ENCODE measurements around the gene NDOR1. TPM values are rescaled to one million over a fixed set of nuclear protein-coding genes. Genes with fewer than 3 reads are reported as not detected.
A peak's percentile ranks its signal among the peaks of the same experiment; 100 is the strongest.

The NDOR1 gene
- total RNA-seq, 1 experiment from 2014 or later = 14.3 TPM

- DNase-seq (ENCODE audit: low read depth) = no peak
Measured at GRCh38 chr9:137198902-137199283, 6.6 kb upstream of the NDOR1 start.

DNA sequence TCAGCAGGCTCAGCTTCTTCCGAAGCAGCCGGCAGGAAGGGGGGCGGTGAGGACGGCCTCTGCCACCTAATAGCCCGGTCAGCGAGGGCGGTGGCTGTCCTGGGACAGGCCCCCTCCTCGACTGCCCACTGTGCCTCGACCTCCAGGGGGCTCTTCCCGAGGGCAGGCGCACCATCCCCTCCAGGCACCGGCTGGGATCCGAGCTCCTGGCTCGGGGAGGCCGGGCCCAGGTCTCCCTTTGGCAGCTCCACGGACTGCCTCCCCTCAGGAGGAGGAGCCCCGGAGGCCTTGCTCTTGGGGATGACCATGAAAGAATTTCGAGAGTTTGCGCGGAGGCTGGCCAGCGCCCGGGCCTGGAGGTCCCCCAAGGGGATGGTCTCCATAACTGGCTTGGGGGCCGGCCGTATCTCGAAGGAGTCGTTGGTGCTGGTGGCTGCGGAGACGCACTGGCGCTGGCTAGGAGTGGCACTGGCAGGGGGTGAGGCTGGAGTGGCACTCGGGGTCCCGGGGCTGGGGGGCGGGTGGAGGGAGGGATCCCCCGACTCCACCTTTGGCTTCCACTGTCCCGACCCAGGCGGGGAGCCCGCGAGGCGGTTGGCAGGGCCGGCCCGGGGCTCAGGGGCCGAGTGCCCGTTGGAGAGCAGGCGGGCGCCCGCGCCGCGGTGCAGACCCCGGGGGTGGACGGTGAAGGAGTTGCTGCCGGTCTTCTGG lies 5.9 kb upstream of the NDOR1 start:
- DNase-seq (ENCODE audit: low read depth) = no peak

GRCh38 chr9:137200311-137201204 lies 4.9 kb upstream of the NDOR1 start, which contains the start of gene TPRN:
Gene TPRN, minus strand, starts transcription at chr9:137200741. Its CDS starts 30 bp downstream, at chr9:137200711.
- peak; percentile 100 for DNase-seq (ENCODE audit: low read depth)

DNA sequence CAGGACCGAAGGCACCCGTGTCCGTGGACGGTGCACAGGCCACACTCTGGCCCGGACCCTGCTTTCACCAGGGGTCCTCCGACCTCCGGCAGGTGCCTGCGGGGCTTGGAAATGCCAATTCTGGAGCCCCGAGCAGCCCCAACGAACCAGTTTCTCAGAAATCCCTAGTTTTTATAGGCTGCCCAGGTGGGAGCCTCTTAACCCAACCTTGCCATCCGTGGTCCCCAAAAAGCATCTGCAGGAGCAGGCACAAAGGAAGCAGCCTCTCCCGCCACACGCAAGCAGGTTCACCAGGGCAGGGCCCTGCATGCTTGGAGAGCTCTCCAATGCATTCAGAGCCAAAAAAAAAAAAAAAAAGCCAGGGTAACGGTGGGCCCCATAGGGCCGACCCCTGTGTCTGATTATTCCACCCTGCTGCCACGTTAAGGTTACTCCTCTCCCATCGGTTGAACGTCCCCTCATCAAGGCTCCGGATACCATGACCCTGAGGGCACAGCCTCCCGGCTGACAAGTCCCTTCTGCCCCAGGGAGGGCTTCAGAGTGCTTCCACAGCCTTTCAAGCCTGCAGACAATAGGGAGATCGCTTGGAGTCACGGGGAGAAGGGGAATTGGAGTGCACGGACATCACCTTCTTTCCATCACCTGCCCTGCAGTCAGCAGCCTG lies 4.2 kb upstream of the NDOR1 start:
- DNase-seq (ENCODE audit: low read depth) = no peak

GRCh38 chr9:137202966-137203365 lies 2.5 kb upstream of the NDOR1 start:
- no peak for DNase-seq (ENCODE audit: low read depth)

- no peak for DNase-seq (ENCODE audit: low read depth)
Measured at GRCh38 chr9:137204731-137205125, 772 bp upstream of the NDOR1 start.

DNA sequence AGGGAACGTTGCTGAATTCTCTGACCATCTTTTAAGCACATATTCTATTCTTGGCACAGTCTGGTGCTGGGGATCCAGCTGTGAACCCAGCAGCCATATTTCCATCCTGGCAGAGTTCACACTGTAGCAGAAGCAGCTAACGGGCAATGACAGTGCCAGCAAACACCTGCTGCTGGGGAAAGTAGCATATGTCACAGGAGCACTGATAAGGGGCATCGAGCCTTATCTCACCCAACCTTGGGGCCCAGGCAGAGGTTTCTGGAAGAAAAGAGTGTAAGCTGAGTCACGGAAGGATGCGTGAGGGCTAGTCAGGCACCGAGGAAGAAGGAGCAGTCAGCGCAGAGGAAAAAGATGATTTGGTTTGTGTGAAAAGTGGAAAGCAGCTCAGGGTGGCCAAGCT lies 1.1 kb downstream of the NDOR1 start:
- DNase-seq (ENCODE audit: low read depth) = no peak

DNA sequence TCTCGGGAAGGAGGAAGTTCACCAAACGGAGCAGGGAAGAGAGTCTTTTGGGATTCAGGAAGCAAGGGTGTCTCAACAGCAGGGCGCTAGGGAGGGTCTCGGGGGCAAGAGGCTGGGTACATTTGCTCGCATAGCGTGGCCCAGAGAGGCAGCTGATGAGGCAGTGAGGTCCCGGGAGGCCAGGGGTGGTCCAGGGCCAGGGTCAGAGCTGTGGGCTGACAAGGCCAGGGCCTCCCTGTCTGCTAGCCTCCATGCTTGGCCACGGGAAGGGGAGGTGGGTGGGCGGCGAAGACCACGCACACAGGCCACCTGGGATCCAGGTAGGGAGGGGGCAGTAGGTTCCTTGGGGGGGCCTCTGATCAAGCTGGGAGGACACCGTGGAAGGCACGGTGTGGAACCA lies 6.0 kb downstream of the NDOR1 start:
- no peak for DNase-seq (ENCODE audit: low read depth)

- no peak for DNase-seq (ENCODE audit: low read depth)
Measured at GRCh38 chr9:137212520-137212919, 7.0 kb downstream of the NDOR1 start.

DNA sequence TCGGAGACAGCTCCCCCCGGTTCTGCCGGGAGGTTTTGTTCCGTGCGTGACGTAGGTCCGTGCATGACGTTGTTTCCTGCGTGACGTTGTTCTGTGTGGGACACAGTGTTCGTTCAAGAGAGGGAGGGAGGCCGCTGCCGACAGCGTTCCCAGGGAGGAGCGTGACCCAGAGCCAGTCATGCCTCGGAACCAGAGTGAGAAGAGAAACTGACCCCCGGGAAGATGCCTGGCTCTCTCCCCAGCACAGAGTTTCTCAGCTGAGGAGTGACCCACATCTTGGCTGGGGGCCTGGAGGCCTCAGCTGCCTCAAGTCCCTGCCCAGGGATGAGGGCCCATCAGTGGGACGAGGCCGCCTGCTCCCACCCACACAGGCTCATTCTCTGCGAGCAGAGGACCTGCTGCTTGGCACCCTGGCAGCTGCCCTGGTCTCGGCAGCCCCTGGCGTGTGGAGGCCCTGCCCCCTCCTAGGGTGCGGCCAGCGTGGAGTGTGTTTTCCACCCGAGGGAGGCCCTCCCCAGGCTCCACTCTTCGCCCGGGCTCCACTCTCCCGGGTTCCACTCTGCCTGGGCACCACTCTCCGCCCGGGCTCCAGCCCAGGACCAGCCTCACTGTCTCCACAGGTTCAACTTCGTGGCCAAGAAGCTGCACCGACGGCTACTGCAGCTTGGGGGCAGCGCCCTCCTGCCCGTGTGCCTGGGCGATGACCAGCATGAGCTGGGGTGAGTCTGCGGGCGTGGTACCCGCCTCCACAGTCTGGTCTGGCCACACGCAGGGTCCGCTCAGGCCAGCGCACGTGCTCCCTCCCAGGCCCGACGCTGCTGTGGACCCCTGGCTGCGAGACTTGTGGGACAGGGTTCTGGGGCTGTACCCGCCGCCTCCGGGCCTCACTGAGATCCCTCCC lies 7.9 kb downstream of the NDOR1 start:
- no peak for DNase-seq (ENCODE audit: low read depth)

GRCh38 chr9:137214620-137215019 lies 9.1 kb downstream of the NDOR1 start:
- no peak for DNase-seq (ENCODE audit: low read depth)

- DNase-seq (ENCODE audit: low read depth) = no peak
Measured at GRCh38 chr9:137215196-137215986, 9.9 kb downstream of the NDOR1 start.

DNA sequence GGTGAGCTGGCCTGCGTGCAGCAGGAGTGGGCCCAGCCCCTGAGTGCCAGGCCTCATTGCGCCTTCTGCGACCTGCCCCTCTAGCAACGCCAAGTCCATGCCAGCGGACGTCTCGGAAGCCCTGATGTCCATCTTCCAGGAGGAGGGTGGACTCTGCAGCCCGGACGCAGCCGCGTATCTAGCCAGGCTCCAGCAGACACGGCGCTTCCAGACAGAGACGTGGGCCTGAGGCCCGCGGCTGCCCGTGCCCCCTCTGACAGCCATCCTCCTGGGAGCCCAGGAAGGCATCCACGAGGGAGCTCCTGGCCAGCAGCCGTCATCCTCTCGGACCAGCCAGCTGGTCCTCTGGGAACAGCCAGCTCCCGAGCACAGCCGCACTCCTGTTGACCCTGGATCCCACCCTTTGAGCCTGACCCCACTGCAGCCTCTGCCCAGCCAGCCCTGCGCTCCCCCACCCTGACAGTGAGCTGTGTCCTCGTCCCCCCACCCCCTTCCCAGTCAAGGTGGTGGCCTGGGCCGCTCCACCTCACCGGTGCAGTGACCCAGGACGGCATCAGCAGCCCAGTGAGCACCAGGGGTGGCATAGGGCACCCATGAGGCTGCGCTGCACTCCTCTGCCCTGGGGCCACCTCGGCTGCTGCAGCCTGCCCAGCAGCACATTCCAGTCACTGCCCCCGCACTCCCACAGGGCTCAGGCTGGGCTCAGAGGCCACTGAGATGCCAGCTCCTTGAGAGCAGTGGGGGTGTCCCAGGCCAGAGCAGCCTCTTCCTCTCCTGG lies 10.9 kb downstream of the NDOR1 start:
- DNase-seq (ENCODE audit: low read depth) = no peak

GRCh38 chr9:137217276-137218211 lies 12.0 kb downstream of the NDOR1 start:
- no peak for DNase-seq (ENCODE audit: low read depth)

DNA sequence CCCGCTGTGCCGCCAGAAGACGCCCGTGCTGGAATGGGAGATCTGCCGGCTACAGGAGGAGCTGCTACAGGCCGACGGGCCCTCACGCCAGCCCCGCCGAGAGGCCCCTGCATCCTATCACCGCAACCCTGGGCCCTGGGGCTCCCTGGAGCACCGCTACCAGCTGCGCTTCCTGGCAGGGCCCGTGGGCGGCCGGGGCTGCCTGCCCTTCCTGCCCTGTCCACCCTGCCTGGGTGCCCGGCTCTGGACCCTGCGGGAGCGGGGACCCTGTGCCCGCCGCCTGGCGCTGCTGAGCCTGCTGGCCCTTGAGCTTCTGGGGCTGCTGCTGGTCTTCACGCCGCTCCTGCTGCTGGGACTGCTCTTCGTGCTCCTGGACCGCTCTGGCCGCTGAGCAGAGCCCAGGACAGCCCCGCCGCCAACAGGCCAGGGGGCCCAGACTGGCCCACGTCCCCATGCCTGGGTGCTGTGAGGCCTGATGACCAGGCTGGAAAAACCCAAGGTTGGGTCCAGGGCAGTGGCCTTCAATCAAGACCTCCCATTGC lies 12.8 kb downstream of the NDOR1 start:
- DNase-seq (ENCODE audit: low read depth) = no peak

DNA sequence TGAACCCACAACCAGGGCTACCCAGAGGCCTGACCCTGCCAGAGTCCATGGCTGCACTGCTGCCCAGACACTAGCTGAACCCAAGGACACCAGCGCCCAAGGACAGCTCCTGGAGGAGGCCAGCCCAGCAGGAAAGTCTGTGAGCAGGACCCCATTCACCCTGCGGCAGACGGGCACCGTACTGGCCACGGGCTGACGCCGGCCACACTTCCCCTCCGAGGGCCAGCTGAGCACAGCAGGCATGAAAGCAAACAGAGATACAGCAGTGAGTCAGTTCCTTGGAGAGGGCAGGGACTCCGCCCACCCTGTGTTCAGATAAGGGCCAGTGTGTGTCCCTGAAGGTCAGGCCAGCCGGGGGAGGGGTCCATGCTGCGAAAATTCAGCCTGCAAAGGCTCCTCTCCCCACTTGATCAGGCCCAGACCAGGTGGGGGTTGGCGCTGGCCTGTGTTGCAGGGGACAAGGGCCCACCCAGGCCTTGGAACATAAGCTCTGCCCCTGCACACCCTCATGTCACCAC lies 13.3 kb downstream of the NDOR1 start:
- peak; percentile 87 for DNase-seq (ENCODE audit: low read depth)

DNA sequence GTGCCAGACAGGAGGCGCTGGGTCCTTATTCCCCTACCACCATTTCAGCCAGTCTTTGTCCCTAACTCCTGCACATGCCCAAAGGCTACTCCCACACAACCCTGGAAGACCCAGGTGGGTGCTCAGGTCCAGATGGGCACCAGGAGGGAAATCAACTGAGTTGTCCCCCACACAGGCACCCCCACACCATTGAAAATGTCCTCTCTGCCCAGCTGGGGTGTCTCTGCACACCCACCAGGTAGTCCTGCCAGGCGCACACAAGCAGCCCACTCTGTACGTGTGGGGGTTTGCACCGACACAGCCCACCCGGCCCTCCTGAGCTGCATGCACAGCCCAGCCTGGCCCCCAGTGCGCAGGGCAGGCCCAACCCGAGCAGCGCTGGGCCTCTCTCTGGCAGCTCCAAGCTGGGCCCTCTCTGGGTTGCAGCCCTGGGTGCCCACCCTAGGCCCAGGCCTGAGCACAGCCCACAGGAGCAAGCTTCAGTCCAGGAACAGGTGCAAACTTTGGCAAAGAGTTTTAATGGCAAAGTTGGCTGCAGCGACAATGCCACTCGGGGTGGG lies 14.3 kb downstream of the NDOR1 start:
- DNase-seq (ENCODE audit: low read depth) = no peak
